Measurements from ENCODE around the gene TENM3. TPM values are rescaled to one million over a fixed set of nuclear protein-coding genes. Genes with fewer than 3 reads are reported as not detected.

Gene TENM3
- total RNA-seq, 2 donors from 2014 or later = 39.5 to 51.9 TPM

DNA sequence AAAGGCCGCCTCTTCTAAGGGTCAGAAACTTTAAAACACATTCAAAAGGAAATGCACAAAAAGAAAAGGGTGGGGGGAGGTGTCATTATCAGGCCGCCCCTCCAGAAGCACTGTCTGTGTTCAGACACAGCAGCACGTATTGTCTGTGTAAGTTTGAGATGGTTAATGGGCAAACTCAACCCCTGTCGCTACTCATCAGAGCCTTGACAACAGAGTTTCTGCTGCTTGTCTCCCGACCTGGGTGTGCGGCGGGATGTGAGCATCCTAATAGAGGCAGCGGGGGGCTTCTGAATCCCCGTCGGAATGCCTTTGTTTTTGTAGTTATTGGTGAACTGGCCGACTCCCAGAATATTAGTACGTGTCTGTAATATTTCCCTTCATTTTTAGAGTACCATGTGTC is 515.1 kb downstream of the TENM3 start:
- 71 to 77% methylated on average over 5 to 12 of the region's 12 CpGs for WGBS, 2 experiments (ENCODE audit: insufficient coverage in 1 of 2, insufficient read length in 1 of 2)
- no peak overlapping the region for H3K9ac ChIP-seq (ENCODE audit: extremely low read depth, low read length, poor library complexity, severe bottlenecking)
- peaks cover 8% of the 10 kb centered on the region for H3K4me1 Mint-ChIP-seq
- H3K27me3 ChIP-seq (ENCODE audit: control insufficient read depth, insufficient read depth, low read length, poor library complexity, severe bottlenecking) = no peaks in the 10 kb centered on the region
- TF ChIP-seq CTCF (conservative IDR thresholded peaks at IDR 0.05) = no peak
- no peak overlapping the region for H3K27ac Mint-ChIP-seq
- H3K4me3 Mint-ChIP-seq = no peak overlapping the region
- no peak overlapping the region for H3K4me3 ChIP-seq (ENCODE audit: low read length)
- peaks cover 35% of the 10 kb centered on the region for H3K36me3 Mint-ChIP-seq (ENCODE audit: low read depth)
- DNase-seq = no peak
- H3K27me3 Mint-ChIP-seq (ENCODE audit: insufficient read depth) = no peaks in the 10 kb centered on the region
- H3K9me3 Mint-ChIP-seq = no peaks in the 10 kb centered on the region
- no peaks in the 10 kb centered on the region for H3K9me3 ChIP-seq (ENCODE audit: control insufficient read depth, low read length)
- peaks cover 24% of the 10 kb centered on the region for H3K36me3 ChIP-seq (ENCODE audit: control insufficient read depth, insufficient read depth, low read length)
- no peaks in the 10 kb centered on the region for H3K4me1 ChIP-seq (ENCODE audit: control insufficient read depth, insufficient read depth, low read length)
- H3K27ac ChIP-seq (ENCODE audit: low read depth, low read length) = peak overlapping the region; percentile 93

GRCh38 chr4:182760551-182761043 is 517.4 kb downstream of the TENM3 start:
- DNase-seq = no peak
- Histone ChIP-seq H3K4me1 (ENCODE audit: control insufficient read depth, insufficient read depth, low read length) (peaks cover 4% of the 10 kb centered on the region), H3K27me3 (ENCODE audit: control insufficient read depth, insufficient read depth, low read length, poor library complexity, severe bottlenecking) (no peaks in the 10 kb centered on the region), H3K27ac (ENCODE audit: low read depth, low read length) (no peak overlapping the region), H3K9me3 (ENCODE audit: control insufficient read depth, low read length) (no peaks in the 10 kb centered on the region), H3K36me3 (ENCODE audit: control insufficient read depth, insufficient read depth, low read length) (peaks cover 8% of the 10 kb centered on the region), H3K9ac (ENCODE audit: extremely low read depth, low read length, poor library complexity, severe bottlenecking) (no peak overlapping the region), H3K4me3 (ENCODE audit: low read length) (no peak overlapping the region)
- H3K4me3 Mint-ChIP-seq = no peak overlapping the region
- H3K27me3 Mint-ChIP-seq (ENCODE audit: insufficient read depth) = no peaks in the 10 kb centered on the region
- peaks cover 15% of the 10 kb centered on the region for H3K36me3 Mint-ChIP-seq (ENCODE audit: low read depth)
- H3K4me1 Mint-ChIP-seq = peaks cover 19% of the 10 kb centered on the region
- no peak for TF ChIP-seq CTCF (conservative IDR thresholded peaks at IDR 0.05)
- H3K9me3 Mint-ChIP-seq = no peaks in the 10 kb centered on the region
- no peak overlapping the region for H3K27ac Mint-ChIP-seq
- WGBS, 2 experiments (ENCODE audit: insufficient coverage in 1 of 2, insufficient read length in 1 of 2) = 93 to 97% methylated on average over 3 to 6 of the region's 6 CpGs

DNA sequence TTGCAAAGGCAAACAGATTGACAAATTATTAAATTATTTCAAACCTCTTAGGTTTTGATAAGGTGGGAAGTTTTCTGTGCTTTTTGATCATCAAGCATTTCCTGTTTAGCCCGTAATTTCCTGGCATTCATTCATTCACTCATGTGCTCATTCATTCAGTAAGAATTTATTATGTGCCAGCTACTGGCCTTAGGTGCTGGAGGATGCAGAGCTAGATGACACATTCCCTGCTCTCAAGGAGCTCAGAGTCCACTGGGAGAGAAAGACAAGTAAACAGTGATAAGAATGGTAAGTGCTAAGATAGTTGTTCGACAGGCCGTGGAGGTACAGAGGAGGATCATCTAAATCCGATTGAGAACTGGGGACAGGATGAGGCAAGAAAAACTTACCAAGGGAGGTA is 520.9 kb downstream of the TENM3 start:
- peaks cover 13% of the 10 kb centered on the region for H3K4me1 Mint-ChIP-seq
- H3K9me3 ChIP-seq (ENCODE audit: control insufficient read depth, low read length) = no peaks in the 10 kb centered on the region
- no peak overlapping the region for H3K27ac Mint-ChIP-seq
- no peak overlapping the region for H3K4me3 ChIP-seq (ENCODE audit: low read length)
- H3K9ac ChIP-seq (ENCODE audit: extremely low read depth, low read length, poor library complexity, severe bottlenecking) = no peak overlapping the region
- H3K27me3 Mint-ChIP-seq (ENCODE audit: insufficient read depth) = no peaks in the 10 kb centered on the region
- WGBS, 2 experiments (ENCODE audit: insufficient coverage in 1 of 2, insufficient read length in 1 of 2) = 72 to 80% methylated on average over 3 to 4 of the region's 4 CpGs
- TF ChIP-seq CTCF (conservative IDR thresholded peaks at IDR 0.05) = no peak
- H3K36me3 Mint-ChIP-seq (ENCODE audit: low read depth) = no peaks in the 10 kb centered on the region
- H3K4me3 Mint-ChIP-seq = no peak overlapping the region
- H3K4me1 ChIP-seq (ENCODE audit: control insufficient read depth, insufficient read depth, low read length) = peaks cover 4% of the 10 kb centered on the region
- no peak for DNase-seq
- no peak overlapping the region for H3K27ac ChIP-seq (ENCODE audit: low read depth, low read length)
- H3K36me3 ChIP-seq (ENCODE audit: control insufficient read depth, insufficient read depth, low read length) = no peaks in the 10 kb centered on the region
- H3K9me3 Mint-ChIP-seq = no peaks in the 10 kb centered on the region
- H3K27me3 ChIP-seq (ENCODE audit: control insufficient read depth, insufficient read depth, low read length, poor library complexity, severe bottlenecking) = no peaks in the 10 kb centered on the region

Measured in endodermal cell (in vitro differentiated cells).